ENCODE data around the gene RRBP1. TPM values are rescaled to one million over a fixed set of nuclear protein-coding genes. Genes with fewer than 3 reads are reported as not detected.

RRBP1 gene
- total and polyA plus RNA-seq, 2 of the 4 experiments (the other 2 are of a cell fraction) = 90.2 to 136 TPM

DNA sequence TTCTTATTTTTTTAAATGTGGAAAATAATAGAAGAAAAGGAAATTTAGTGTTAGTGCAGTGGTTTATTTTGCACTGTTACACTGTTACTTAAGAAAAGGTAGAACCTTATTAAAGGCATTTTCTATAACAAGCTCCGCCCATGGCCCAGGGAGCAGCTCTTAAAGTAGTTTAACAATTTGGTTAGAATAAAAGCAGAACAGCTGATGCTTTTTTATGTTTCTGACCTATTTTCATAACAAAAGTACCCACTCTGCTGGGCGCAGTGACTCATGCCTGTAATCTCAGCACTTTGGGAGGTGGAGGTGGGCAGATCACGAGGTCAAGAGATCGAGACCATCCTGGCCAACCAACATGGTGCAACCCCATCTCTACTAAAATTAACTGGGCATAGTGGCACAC lies 79.5 kb downstream of the RRBP1 start:
- CTCF ChIA-PET = interaction anchor here (1.0 to 1.3 kb wide), 2 partner anchors 61 to 97 kb away, joined by 3 read pairs; no protein-coding TSS in a partner anchor
- in situ Hi-C loops (cut with MboI; ENCODE audit: low sequenced_read_pairs) = no loop called here
- H3K9ac ChIP-seq (ENCODE audit: low read depth, low read length) = no peak overlapping the region
- H3K9me1 ChIP-seq (ENCODE audit: insufficient read depth, low read length) = peaks cover 15% of the 10 kb centered on the region
- H4K5ac ChIP-seq (ENCODE audit: low read depth, low read length) = no peak overlapping the region
- no peak overlapping the region for H3K18ac ChIP-seq (ENCODE audit: low read depth, low read length)
- no peak overlapping the region for H4K8ac ChIP-seq (ENCODE audit: low read depth in 2 of 2, low read length in 2 of 2)
- no peak overlapping the region for H2BK120ac ChIP-seq (ENCODE audit: low read depth, low read length)
- peaks cover 16 to 64% of the 10 kb centered on the region in 2 experiments for H3K79me1 ChIP-seq (ENCODE audit: low read depth in 1 of 2, low read length in 2 of 2)
- H4K20me1 ChIP-seq (ENCODE audit: insufficient read depth, low read length) = peaks cover 70% of the 10 kb centered on the region
- H3K4me3 ChIP-seq (ENCODE audit: insufficient read depth, low read depth, low read length) = no peak overlapping the region
- no peak overlapping the region for H4K91ac ChIP-seq (ENCODE audit: insufficient read depth, low read depth, low read length)
- H3K36me3 ChIP-seq (ENCODE audit: control insufficient read depth, insufficient read depth, low read length) = peaks cover 26% of the 10 kb centered on the region
- no peak overlapping the region for H3K27ac ChIP-seq (ENCODE audit: insufficient read depth, low read length)
- no peaks in the 10 kb centered on the region for H3K27me3 ChIP-seq (ENCODE audit: control insufficient read depth, insufficient read depth, low read length)
- no peak overlapping the region for H2BK20ac ChIP-seq (ENCODE audit: low read depth, low read length)
- ATAC-seq (ENCODE audit: low read depth) (no peak), DNase-seq (no peak)
- H3K4me1 ChIP-seq (ENCODE audit: control insufficient read depth, insufficient read depth, low read length) = peaks cover 10% of the 10 kb centered on the region
- no peak overlapping the region for H2AK5ac ChIP-seq (ENCODE audit: low read depth, low read length)
- no peak overlapping the region for H2AFZ ChIP-seq (replicated peaks; ENCODE audit: low read length, poor library complexity)
- H3K56ac ChIP-seq (ENCODE audit: extremely low read depth, insufficient read depth, low read length) = no peak overlapping the region
- no peak overlapping the region for H3K23ac ChIP-seq (ENCODE audit: low read depth, low read length)
- dilution Hi-C loops (cut with HindIII; ENCODE audit: low sequenced_read_pairs, unreplicated experiment) = no loop called here
- H2AK9ac ChIP-seq (replicated peaks; ENCODE audit: low read depth, low read length, poor library complexity) = no peak overlapping the region
- BruUV-seq (replicated peaks) = no TSS peak
- no peak overlapping the region for H2BK15ac ChIP-seq (ENCODE audit: low read depth, low read length)
- intact Hi-C loops (cut with micrococcal nuclease) = no loop called here
- POLR2A ChIA-PET (ENCODE audit: unreplicated experiment) = no interaction called here
- H3K9me3 ChIP-seq (ENCODE audit: control insufficient read depth, insufficient read depth, low read length) = no peaks in the 10 kb centered on the region
- H3K4me2 ChIP-seq (ENCODE audit: low read depth, low read length) = no peak overlapping the region
- no peak overlapping the region for H2BK5ac ChIP-seq (ENCODE audit: low read depth, low read length, poor library complexity, severe bottlenecking)
- H3K14ac ChIP-seq (replicated peaks; ENCODE audit: low read depth, low read length) = no peak overlapping the region
- TF ChIP-seq NFE2L2 (IDR thresholded peaks at IDR 0.05; ENCODE audit: low read depth, low read length) (no peak), BHLHE40 (IDR thresholded peaks at IDR 0.05; ENCODE audit: low read depth, low read length) (no peak), MXI1 (IDR thresholded peaks at IDR 0.05; ENCODE audit: borderline replicate concordance, low read depth, low read length) (no peak), FOS (IDR thresholded peaks at IDR 0.05; ENCODE audit: low read depth, low read length) (no peak), MAFK (IDR thresholded peaks at IDR 0.05; ENCODE audit: low read depth, low read length) (no peak), MAZ (IDR thresholded peaks at IDR 0.05; ENCODE audit: borderline replicate concordance, low read depth, low read length) (no peak), SMC3 (IDR thresholded peaks at IDR 0.05; ENCODE audit: low read depth, low read length) (no peak), CHD1 (IDR thresholded peaks at IDR 0.05; ENCODE audit: low read depth, low read length) (no peak), CEBPB (IDR thresholded peaks at IDR 0.05; ENCODE audit: low read depth, low read length) (no peak), RFX5 (IDR thresholded peaks at IDR 0.05; ENCODE audit: low read depth, low read length) (no peak), RCOR1 (IDR thresholded peaks at IDR 0.05; ENCODE audit: insufficient replicate concordance, low read length) (no peak)
- TF ChIP-seq, protein P1, sequence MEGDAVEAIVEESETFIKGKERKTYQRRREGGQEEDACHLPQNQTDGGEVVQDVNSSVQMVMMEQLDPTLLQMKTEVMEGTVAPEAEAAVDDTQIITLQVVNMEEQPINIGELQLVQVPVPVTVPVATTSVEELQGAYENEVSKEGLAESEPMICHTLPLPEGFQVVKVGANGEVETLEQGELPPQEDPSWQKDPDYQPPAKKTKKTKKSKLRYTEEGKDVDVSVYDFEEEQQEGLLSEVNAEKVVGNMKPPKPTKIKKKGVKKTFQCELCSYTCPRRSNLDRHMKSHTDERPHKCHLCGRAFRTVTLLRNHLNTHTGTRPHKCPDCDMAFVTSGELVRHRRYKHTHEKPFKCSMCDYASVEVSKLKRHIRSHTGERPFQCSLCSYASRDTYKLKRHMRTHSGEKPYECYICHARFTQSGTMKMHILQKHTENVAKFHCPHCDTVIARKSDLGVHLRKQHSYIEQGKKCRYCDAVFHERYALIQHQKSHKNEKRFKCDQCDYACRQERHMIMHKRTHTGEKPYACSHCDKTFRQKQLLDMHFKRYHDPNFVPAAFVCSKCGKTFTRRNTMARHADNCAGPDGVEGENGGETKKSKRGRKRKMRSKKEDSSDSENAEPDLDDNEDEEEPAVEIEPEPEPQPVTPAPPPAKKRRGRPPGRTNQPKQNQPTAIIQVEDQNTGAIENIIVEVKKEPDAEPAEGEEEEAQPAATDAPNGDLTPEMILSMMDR (conservative IDR thresholded peaks at IDR 0.05; ENCODE audit: low read depth, low read length) = no peak
- TF ChIP-seq, protein P2, sequence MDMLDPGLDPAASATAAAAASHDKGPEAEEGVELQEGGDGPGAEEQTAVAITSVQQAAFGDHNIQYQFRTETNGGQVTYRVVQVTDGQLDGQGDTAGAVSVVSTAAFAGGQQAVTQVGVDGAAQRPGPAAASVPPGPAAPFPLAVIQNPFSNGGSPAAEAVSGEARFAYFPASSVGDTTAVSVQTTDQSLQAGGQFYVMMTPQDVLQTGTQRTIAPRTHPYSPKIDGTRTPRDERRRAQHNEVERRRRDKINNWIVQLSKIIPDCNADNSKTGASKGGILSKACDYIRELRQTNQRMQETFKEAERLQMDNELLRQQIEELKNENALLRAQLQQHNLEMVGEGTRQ (IDR thresholded peaks at IDR 0.05; ENCODE audit: low read depth, low read length) = no peak
- TF ChIP-seq, protein P3, sequence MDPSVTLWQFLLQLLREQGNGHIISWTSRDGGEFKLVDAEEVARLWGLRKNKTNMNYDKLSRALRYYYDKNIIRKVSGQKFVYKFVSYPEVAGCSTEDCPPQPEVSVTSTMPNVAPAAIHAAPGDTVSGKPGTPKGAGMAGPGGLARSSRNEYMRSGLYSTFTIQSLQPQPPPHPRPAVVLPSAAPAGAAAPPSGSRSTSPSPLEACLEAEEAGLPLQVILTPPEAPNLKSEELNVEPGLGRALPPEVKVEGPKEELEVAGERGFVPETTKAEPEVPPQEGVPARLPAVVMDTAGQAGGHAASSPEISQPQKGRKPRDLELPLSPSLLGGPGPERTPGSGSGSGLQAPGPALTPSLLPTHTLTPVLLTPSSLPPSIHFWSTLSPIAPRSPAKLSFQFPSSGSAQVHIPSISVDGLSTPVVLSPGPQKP (IDR thresholded peaks at IDR 0.05; ENCODE audit: borderline replicate concordance, low read depth, low read length) = no peak
- H3K4ac ChIP-seq (ENCODE audit: low read depth, low read length) = no peak overlapping the region
- WGBS, 2 experiments (ENCODE audit: extremely low coverage in 2 of 2, insufficient read length in 1 of 2) = no CpG with 5 or more reads among the region's 4 CpGs
